Transverse colon (tissue), 4 donors: Measurements from ENCODE around the gene UPK1A. TPM values are rescaled to one million over a fixed set of nuclear protein-coding genes. Genes with fewer than 3 reads are reported as not detected.

Source experiments
- DNase-seq: peaks from one replicate; pipeline ENCODE4 v3.0.0-alpha.2; 2019
- H3K27ac ChIP-seq, 4 donors: fragments of 200-600 bp; sonication (generic); 2 replicates each; pipeline ENCODE4 v1.5.1; 2016 to 2018; ENCODE audit warnings: inconsistent platforms in 4 of 4
- H3K27me3 ChIP-seq: fragments of 200-600 bp; sonication (generic); 2 replicates; pipeline ENCODE4 v1.5.1; 2017; ENCODE audit warnings: inconsistent platforms
- H3K36me3 ChIP-seq, 4 donors: fragments of 200-600 bp; sonication (generic); 2 replicates each; pipeline ENCODE4 v1.5.1; 2017 to 2019; ENCODE audit warnings: inconsistent platforms in 4 of 4
- H3K4me1 ChIP-seq, 4 donors: fragments of 200-600 bp; sonication (generic); 2 replicates each; pipeline ENCODE4 v1.5.1; 2017 to 2020; ENCODE audit warnings: inconsistent platforms in 4 of 4
- H3K4me3 ChIP-seq, 4 donors: fragments of 200-600 bp; sonication (generic); 1 replicate in 1 of 4; 2 replicates in 3 of 4; pipeline versions ENCODE4 v1.5.1 to v1.6.1; 2017 to 2019; ENCODE audit warnings: inconsistent platforms in 4 of 4
- H3K9me3 ChIP-seq, 2 donors: fragments of 200-600 bp; sonication (generic); 2 replicates each; pipeline ENCODE4 v1.5.1; 2017 to 2019; ENCODE audit warnings: inconsistent platforms in 2 of 2
- EP300 ChIP-seq: sonication (generic); formaldehyde crosslinking; IDR thresholded peaks from one replicate; pipeline ENCODE4 v1.6.1; 2017; ENCODE audit warnings: antibody characterized with exemption, low read depth
- POLR2A ChIP-seq: fragments of 450-650 bp; IDR thresholded peaks from one replicate; pipeline ENCODE4 v1.6.1; 2016; ENCODE audit warnings: antibody characterized with exemption, mild to moderate bottlenecking, moderate library complexity
- POLR2AphosphoS5 ChIP-seq, 3 donors: sonication (generic); formaldehyde crosslinking; IDR thresholded peaks; one replicate each; pipeline ENCODE4 v1.6.1; 2016; ENCODE audit warnings: antibody characterized with exemption in 3 of 3
- WGBS, 2 donors: methylation state at CpG; one replicate each; pipeline ENCODE4 v1.1.5; 2018; ENCODE audit warnings: low coverage in 1 of 2; 5-methylcytosine and 5-hydroxymethylcytosine counted together
- in situ Hi-C, 4 donors: fragments of 200-750 bp; cut with MboI; loops; one replicate each; pipeline versions ENCODE4 v1.15.0 to v1.15.1; 2017; ENCODE audit warnings: low sequenced_read_pairs in 3 of 4, low pct_ligation_motif_present in 1 of 4, low pct_unique_long_range_greater_than_20kb in 1 of 4
- intact Hi-C: fragments of 100-400 bp; cut with DNase I; formaldehyde crosslinking; loops from one replicate; pipeline ENCODE4 v1.15.1; 2023; ENCODE audit warnings: low total_unique reads
- total RNA-seq, 4 donors: library from RNA; depleted of rRNA; stranded (reverse); fragments of >200 nt; gene quantifications; one replicate each; pipeline ENCODE4 v1.1.0, GENCODE V29; 2016
- TF ChIP-seq, protein P1 (sequence below), 5 experiments: fragments of 200-600 bp in 3 of 5; fragments of 450-650 bp in 2 of 5; sonication (generic) in 3 of 5; IDR thresholded peaks; 1 replicate in 2 of 5; 2 replicates in 3 of 5; pipeline ENCODE4 v1.5.1; 2016 to 2017; ENCODE audit warnings: antibody characterized with exemption in 5 of 5, inconsistent platforms in 3 of 5, mild to moderate bottlenecking in 2 of 5, moderate library complexity in 1 of 5

The UPK1A gene
- total RNA-seq, 4 donors from 2014 or later: not detected

DNA sequence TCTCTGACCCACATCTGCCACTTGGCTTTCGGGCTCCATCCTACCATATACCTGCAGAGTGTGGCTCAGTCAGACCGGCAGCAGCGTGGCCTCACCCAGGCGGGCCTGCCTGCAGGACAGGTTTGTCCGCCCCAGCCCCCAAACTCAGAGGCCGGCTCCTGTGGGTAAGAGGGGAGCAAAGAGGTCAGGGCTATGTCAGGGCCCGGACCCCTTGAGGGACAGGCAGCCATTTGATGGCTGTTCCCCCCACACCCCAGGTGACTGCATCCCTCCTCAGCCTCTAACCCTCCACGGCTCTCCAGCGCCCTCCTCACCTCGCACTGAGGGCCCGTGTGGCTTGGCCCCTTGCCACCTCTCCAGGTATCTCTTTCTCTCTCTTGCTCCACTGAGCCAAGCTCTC is 25.7 kb downstream of the UPK1A start:
- TF ChIP-seq POLR2A (no peak), POLR2AphosphoS5 (IDR thresholded peaks at IDR 0.05) (no peak), EP300 (no peak)
- TF ChIP-seq, protein P1, sequence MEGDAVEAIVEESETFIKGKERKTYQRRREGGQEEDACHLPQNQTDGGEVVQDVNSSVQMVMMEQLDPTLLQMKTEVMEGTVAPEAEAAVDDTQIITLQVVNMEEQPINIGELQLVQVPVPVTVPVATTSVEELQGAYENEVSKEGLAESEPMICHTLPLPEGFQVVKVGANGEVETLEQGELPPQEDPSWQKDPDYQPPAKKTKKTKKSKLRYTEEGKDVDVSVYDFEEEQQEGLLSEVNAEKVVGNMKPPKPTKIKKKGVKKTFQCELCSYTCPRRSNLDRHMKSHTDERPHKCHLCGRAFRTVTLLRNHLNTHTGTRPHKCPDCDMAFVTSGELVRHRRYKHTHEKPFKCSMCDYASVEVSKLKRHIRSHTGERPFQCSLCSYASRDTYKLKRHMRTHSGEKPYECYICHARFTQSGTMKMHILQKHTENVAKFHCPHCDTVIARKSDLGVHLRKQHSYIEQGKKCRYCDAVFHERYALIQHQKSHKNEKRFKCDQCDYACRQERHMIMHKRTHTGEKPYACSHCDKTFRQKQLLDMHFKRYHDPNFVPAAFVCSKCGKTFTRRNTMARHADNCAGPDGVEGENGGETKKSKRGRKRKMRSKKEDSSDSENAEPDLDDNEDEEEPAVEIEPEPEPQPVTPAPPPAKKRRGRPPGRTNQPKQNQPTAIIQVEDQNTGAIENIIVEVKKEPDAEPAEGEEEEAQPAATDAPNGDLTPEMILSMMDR (IDR thresholded peaks at IDR 0.05): no peak
- no peaks in the 10 kb centered on the region for H3K36me3 ChIP-seq
- DNase-seq: no peak
- H3K27ac ChIP-seq: no peak overlapping the region
- H3K4me3 ChIP-seq: no peak overlapping the region
- H3K9me3 ChIP-seq: no peaks in the 10 kb centered on the region
- intact Hi-C loops (no loop called here), in situ Hi-C loops (loop anchor here in 1 of 4 donors (10.0 kb wide), 1 partner anchor 243 kb away; the partner anchor contains the start of gene LRFN3)
- H3K27me3 ChIP-seq: no peaks in the 10 kb centered on the region
- H3K4me1 ChIP-seq: no peaks in the 10 kb centered on the region
- WGBS, 2 donors: 67 to 70% methylated on average over 4 to 11 of the region's 11 CpGs

DNA sequence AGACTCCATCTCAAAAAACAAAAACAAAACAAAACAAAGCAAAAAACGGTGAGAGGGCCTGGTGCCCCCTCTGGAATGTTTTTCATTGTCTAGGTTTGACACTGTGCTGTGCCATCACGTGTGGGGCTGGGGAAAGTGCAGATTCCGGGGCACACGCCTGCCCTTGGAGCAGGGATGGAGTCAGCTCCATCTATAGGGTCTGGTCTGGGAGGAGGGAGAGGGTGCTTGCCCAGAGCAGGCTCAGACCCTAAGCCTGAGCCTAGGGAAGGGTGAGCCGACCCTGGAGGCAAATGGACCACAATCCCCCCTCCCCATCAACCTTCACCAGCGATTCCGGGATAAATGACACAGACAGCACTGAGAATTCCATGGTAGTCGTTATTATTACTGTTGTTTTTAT is 27.1 kb downstream of the UPK1A start:
- no peak for DNase-seq
- no peaks in the 10 kb centered on the region for H3K9me3 ChIP-seq
- H3K4me3 ChIP-seq: no peak overlapping the region
- no peaks in the 10 kb centered on the region for H3K27me3 ChIP-seq
- in situ Hi-C loops: loop anchor here in 1 of 4 donors (10.0 kb wide), 1 partner anchor 241 kb away; the partner anchor contains the start of gene LRFN3
- intact Hi-C loops: no loop called here
- H3K27ac ChIP-seq: no peak overlapping the region
- no peak for TF ChIP-seq EP300
- TF ChIP-seq, protein P1 (IDR thresholded peaks at IDR 0.05): no peak
- no peak for TF ChIP-seq POLR2A
- TF ChIP-seq POLR2AphosphoS5 (IDR thresholded peaks at IDR 0.05): no peak
- no peaks in the 10 kb centered on the region for H3K4me1 ChIP-seq
- WGBS, 2 donors: 8 to 11% methylated on average over 6 to 8 of the region's 8 CpGs
- no peaks in the 10 kb centered on the region for H3K36me3 ChIP-seq

DNA sequence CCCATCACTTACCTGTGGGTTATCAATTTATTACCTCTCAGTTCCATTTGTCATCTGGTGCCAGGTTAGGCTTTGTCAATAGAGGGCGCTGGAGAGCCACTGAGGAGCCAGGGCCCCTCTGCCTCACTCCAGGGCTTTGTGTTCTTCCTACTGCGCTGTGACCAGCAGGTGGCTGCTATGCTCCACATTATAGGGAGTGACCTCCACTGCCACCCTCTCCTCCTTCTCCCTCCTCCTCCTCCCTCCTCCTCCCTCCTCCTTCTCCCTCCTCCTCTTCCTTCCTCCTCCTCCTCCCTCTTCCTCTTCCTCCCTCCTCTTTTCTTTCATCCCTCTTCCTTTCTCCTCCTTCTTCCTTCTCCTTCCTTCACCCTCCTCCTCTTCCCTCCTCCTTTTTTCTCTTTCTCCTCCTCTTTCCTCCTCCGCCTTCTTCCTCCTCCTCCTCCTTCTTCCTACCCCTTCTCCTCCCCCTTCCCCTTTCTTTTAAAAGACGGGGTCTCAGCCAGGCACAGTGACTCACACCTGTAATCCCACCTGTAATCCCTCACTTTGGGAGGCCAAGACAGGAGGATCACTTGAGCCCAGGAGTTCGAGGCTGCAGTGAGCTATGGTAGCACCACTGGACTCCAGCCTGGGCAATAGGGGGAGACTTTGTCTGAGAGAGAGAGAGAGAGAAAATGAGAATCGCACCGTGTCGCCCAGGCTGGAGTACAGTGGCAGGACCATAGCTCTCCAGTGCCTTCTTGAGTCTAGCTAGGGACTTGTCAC is 27.7 kb downstream of the UPK1A start:
- DNase-seq: peak; percentile 92
- Histone ChIP-seq H3K4me3 (no peak overlapping the region), H3K36me3 (no peaks in the 10 kb centered on the region), H3K27me3 (no peaks in the 10 kb centered on the region), H3K9me3 (no peaks in the 10 kb centered on the region), H3K4me1 (no peaks in the 10 kb centered on the region), H3K27ac (no peak overlapping the region)
- TF ChIP-seq POLR2AphosphoS5 (IDR thresholded peaks at IDR 0.05): peak in 1 of 3 donors; percentile 15
- TF ChIP-seq, protein P1 (IDR thresholded peaks at IDR 0.05): peak; percentile 93 to 99 (median 97)
- no peak for TF ChIP-seq POLR2A
- intact Hi-C loops: loop anchor here (1.0 kb wide), 1 partner anchor 21 kb away; no protein-coding TSS in a partner anchor
- WGBS, 2 donors: 25 to 28% methylated on average over 2 to 8 of the region's 8 CpGs
- in situ Hi-C loops: loop anchor here in 1 of 4 donors (10.0 kb wide), 1 partner anchor 241 kb away; the partner anchor contains the start of gene LRFN3

DNA sequence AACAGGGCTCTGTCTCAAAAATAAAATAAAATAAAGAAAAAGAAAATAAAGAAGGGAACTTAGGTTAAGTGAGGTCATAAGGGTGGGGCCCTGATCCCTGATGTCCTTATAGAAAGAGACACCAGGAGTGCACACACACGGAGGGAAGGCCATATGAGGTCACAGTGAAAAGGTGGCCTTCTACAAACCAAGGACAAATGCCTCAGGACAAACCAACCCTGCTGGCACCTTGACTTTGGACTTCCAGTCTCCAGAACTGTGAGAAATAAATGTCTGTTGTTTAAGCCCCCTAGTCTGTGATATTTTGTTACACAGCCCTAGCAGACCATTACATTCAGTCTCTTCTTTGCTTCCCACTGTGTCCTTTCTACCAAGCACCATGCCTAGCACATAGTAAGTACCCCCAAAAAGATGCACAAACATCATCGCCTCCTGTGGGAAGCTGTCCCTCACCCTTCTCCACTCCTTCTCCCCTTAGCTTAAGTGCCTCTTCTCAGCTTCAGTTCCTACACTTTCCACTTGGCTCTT is 29.6 kb downstream of the UPK1A start:
- H3K4me3 ChIP-seq: no peak overlapping the region
- H3K9me3 ChIP-seq: no peaks in the 10 kb centered on the region
- H3K4me1 ChIP-seq: no peaks in the 10 kb centered on the region
- no peaks in the 10 kb centered on the region for H3K27me3 ChIP-seq
- in situ Hi-C loops: loop anchor here in 1 of 4 donors (10.0 kb wide), 1 partner anchor 239 kb away; the partner anchor contains the start of gene LRFN3
- DNase-seq: no peak
- intact Hi-C loops: no loop called here
- no peaks in the 10 kb centered on the region for H3K36me3 ChIP-seq
- H3K27ac ChIP-seq: no peak overlapping the region
- WGBS, 2 donors: 73 to 79% methylated on average over 2 of the region's 2 CpGs
- no peak for TF ChIP-seq POLR2A
- TF ChIP-seq, protein P1 (IDR thresholded peaks at IDR 0.05): no peak
- no peak for TF ChIP-seq POLR2AphosphoS5 (IDR thresholded peaks at IDR 0.05)
- no peak for TF ChIP-seq EP300
